GM20431 (cell line): ENCODE measurements around the gene ANKRD33B.
"Not testable (repeated sequence)": the region's sequence is repeated elsewhere in the genome, so short reads cannot be mapped to it uniquely, and the experiment has no call there.

Experiments used
- in situ Hi-C: fragments of 300-500 bp; cut with MseI, MboI; formaldehyde crosslinking; loops from one replicate; pipeline ENCODE4 v1.15.0; 2020; ENCODE audit warnings: low sequenced_read_pairs; ENCODE audit not compliant: unreplicated experiment

Gene ANKRD33B

DNA sequence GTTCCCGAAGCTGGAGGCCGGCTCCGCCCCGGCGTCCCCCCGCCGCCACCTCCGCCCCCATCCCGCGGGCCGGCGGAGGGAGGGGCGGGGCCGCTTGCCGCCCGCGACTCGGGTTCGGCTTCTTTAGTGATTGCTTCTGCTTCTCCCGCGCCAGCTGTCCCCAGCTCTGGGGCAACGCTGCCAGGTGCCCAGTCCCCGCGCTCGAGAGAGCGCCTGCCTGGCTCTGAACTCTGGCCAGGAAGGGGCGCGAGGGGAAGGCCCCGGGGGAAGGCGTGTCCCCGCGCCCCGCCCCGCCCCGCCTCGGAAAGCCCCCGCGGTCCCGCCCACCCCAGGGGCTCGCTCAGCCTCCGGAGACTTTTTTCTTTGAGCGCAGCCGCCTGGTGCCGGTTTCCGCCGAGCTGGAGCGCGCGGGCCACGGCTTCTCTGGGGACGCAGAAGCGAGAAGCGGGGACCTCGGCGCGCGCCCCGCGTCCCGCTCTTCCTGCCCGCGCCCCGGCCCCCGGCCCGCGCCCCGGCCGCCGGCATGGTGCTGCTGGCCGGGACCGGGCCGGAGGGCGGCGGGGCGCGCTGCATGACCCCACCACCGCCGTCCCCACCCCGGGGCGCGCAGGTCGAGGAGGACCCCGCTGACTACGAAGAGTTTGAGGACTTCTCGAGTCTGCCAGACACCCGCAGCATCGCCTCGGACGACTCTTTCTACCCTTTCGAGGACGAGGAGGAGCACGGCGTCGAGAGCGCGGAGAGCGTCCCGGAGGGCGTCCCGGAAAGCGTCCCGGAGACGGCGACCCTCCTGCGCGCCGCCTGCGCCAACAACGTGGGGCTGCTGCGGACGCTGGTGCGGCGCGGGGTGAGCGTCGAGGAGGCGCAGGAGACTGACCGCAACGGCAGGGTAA lies at the start of gene ANKRD33B:
ANKRD33B (plus strand) TSS at position 126 of the 893 bp plus-strand sequence; CDS start at position 524, 398 bp downstream.
- in situ Hi-C loops: no loop called here

DNA sequence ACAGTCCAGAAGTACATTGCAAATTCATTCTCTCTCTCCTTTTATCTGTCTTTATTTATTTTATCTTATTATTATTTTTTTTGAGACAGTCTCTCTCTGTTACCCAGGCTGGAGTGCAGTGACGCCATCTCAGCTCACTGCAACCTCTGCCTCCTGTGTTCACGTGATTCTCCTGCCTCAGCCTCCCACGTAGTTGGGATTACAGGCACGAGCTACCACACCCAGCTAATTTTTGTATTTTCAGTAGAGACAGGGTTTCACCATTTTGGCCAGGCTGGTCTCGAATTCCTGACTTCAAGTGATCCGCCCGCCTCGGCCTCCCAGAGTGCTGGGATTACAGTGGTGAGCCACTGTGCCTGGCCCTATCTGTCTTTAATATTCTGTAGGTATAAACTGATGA lies 49.3 kb upstream of the ANKRD33B start:
- in situ Hi-C loops: not testable (repeated sequence)

- in situ Hi-C loops: no loop called here
Observed at GRCh38 chr5:10515492-10515891, 48.4 kb upstream of the ANKRD33B start.

GRCh38 chr5:10518347-10518746 lies 45.5 kb upstream of the ANKRD33B start:
- in situ Hi-C loops: no loop called here

GRCh38 chr5:10519729-10520128 lies 44.1 kb upstream of the ANKRD33B start:
- in situ Hi-C loops: no loop called here

- in situ Hi-C loops: no loop called here
Observed at GRCh38 chr5:10520706-10521105, 43.2 kb upstream of the ANKRD33B start.

DNA sequence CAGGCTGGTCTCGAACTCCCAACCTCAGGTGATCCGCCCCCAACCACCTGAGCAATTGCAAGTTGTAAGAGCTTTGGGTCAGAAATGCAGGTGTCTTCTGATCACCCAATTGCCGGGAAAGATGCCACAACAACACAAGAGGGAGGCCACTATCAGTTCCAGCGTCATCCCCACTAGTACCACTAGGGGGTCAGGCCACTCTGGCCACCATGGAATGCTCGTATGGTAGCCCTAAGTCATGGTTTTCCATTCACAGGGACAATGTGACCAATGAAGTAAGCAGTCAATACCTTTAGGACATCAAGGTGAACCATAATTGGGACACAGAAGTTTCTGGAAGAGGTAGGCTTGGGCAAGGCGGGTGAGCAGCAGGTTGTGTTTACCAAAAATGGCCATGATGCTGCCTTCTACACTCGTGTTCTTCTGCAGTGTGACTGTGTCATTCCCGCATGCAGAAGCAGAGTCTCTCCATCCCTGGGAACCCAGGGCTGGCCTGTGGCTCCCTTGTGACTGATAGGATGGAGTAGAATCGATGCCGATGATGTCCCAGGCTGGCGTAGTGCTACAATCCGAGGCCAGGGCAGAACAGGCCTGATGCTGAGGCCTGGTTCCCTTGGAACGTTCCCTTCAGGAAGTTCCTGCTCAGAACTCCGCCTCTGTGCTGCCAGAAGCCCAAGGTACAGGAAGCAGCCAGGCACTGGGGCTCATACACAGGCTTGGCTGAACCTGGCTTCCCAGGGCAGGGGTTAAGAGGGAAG lies 42.2 kb upstream of the ANKRD33B start:
- in situ Hi-C loops: no loop called here

DNA sequence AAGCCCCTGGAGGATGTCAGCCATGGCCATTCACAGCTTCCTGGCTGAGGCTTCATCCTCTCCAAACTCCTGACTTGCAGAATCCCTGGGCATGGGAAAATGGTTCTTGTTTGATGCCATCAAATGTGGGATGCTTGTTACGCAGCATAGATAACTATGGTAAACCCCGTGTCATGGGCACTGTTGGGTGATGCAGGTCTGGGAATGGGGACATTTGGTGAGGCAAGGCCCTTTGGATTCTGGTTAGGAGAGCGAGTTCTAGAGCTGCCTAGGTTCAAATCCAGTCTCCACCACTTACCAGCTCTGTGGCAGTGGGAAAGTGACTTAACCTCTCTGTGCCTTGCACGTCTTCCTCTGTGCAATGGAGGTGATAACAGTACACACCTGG lies 41.7 kb upstream of the ANKRD33B start:
- in situ Hi-C loops: no loop called here

GRCh38 chr5:10524376-10525123 lies 39.3 kb upstream of the ANKRD33B start:
- in situ Hi-C loops: no loop called here

- in situ Hi-C loops: no loop called here
Observed at GRCh38 chr5:10525124-10525495, 38.8 kb upstream of the ANKRD33B start.

DNA sequence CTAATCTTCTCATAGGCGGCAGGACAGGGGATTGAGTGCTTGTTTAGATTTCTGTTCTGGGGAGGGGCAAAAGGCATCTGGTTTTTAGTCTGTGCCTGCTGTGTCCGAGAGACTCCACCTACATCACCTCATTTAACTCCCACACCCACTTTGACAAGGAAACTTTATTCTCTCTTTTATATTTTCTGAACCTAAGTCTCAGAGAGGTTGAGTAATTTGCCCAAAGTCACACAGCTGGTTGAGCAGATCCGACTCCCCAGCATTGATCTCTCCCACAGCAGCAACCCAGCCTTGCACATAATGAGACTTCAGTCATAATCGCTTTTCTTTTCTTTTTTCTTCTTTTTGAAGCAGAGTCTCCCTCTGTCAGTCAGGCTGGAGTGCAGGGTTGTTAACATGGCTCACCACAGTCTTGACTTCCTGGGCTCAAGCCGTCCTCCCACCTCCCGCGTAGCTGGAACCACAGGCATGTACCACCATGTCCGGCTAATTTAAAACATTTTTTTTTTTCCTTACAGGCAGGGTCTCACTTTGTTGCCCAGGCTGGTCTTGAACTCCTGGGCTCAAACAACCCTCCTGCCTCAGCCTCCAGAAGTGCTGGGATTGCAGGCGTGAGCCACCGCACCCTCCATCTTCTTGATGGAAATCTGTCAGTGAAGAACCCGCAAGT lies 36.5 kb upstream of the ANKRD33B start:
- in situ Hi-C loops: no loop called here

DNA sequence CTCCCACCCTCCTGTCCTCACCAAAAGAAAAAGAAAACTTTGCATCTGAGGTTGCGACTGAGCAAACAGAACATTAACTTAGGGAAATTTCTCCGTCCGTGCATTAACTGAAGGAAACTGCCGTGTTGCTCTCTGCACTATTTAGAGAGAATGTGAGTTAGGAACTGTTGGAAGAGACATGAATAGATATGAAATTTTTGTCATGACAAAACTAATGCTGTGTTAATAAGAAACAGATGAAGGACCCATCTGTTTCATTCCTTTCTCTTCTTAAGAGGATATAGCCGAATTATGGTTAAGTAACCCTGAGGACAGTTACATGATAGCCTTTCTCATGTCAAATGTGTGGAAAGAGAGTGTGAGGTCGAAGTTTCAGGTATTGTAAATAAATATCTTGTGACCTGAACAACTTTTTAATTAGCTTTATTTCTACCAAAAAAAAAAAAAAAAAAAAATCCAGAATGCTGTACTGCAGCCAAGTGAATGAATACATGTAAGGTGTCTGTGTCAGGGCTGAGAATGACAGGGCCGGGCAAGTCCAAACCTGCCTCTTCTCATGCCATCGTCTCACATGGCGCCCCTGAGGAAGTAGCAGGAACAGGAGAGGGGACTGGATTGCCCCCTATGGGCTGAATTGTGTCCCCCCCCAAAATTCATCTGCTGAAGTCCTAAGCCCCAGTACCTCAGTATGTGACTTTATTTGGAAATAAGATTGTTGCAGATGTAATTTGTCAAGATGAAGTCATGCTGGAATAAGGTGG lies 35.6 kb upstream of the ANKRD33B start:
- in situ Hi-C loops: no loop called here

DNA sequence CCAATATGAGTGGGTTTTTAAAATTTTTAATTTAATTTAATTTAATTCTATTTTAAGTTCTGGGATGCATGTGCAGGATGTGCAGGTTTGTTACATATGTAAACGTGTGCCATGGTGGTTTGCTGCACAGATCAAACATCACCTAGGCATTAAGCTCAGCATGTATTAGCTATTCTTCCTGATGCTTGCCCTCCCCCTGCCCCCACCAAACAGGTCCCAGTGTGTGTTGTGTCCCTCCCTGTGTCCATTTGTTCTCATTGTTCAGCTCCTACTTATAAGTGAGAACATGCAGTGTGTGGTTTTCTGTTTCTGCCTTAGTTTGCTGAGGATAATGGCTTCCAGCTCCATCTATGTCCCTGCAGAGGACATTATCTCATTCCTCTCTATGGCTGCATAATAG lies 35.0 kb upstream of the ANKRD33B start:
- in situ Hi-C loops: no loop called here

DNA sequence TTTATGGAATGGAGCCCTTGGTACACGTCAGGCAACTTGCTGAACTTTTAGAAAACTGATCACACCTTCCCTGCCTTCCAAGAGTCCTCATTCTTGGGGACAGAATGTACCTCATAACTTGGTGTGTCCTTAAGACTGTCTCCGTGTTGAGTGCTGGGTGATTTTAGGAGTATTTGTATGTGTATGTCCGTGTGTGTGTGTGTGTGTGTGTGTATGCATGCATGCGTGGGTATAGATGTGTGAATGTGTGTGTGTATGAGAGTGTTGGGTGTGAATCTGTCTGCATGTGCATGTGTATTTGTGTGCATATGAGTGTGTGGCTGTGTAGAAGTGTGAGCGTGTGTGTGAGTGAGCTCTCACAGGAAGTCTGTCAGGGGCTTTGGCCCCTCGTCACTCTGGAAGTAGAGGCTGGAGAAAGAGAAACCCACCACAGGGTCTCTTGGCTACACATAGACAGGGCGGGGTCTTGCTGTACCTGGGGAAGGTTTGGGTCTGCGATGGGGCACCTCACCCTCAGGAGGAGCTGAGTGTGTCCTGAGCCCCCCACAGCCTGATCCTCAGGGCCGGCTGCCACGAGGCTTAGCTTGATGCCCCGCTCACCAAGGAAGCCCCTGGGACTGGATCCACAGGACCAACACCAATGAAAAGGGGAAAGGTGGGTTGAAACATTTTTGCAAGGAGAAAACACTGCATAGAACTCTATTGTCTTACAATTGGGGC lies 33.1 kb upstream of the ANKRD33B start:
- in situ Hi-C loops: no loop called here

- in situ Hi-C loops: no loop called here
Observed at GRCh38 chr5:10532421-10532820, 31.4 kb upstream of the ANKRD33B start.

DNA sequence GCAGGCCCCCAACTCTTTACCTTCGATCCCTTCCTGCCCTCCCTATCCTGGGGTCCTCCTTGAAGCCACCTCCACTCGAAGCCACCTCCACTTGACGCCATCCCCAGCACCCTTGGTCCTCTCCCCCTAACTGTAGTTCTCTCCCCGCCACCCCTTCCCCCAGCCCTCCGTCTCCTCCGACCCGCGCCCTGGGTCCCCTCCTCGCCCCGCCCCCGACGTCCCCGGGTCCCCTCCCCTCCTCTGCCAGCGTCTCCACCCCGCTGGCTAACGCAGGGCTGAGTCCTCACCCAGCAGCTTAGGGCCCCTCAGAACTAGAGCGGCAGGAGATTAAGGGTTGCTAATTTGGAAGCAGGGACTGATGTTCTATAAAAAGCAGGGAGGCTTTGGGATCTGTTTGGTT lies 30.6 kb upstream of the ANKRD33B start:
- in situ Hi-C loops: no loop called here

DNA sequence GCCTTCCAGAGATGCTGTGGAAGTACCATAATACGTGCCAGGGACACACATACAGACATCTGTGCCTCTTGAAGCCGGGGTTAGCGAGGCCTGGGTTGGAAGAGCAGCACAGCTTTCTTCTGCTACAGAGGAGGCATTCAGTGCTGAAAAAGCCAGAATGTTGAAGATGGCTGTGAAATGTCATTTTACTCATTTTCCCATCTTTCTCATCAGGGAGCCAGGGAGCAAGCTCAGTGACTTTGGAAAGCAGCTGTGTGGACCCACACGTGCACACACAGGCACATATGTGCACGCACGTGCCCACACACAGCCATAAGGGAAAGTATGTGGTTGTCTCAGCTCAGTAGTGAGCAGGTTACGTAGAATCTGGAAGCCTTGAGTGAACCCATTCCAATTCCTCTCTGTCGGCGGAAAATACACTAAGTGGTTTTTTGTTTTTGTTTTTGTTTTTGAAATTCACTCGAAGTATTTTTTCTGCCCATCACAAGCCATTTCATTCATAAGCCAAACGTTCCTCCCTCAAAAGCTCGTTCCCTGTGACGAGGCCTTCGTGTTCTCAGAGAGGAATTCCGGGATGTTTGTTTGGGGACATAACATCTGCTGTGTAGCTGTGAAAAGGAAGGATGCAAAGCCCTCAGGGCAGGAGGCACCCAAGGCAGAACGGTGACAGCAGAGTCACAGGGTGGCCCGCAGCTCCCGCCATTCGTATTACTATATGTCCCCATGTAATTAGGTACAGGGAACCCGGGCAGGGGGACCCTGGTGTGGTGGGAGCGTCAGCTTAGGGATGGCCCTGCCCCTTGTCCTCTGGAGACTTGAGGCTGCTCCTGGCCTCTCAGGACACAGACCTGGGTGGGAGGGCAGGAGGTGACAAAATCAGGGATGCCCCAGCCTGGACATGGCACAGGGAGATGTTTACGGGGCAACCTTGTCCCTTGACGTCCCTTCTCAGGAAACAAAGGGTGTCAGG lies 29.0 kb upstream of the ANKRD33B start:
- in situ Hi-C loops: no loop called here

DNA sequence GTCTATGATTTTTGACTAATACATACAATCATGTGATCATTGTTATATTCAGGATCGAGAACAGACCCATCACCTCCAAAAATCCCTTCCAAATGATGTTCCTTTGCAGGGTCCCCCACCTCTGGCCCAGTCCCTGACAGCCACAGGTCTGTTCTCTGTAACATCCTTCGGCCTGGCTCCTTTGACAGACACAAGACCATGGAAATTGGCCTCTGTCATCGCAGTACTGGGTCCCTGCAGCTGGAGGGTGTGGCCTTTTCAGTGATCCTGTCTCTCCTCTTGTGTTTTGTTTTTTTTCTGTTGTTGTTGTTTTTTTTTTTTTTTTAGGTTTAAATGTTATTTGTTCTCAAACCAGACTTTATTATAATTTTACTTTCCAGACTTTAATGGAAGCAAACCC lies 27.4 kb upstream of the ANKRD33B start:
- in situ Hi-C loops: no loop called here
